H1 (cell line): ENCODE data around the gene LRRTM2. TPM values are rescaled to one million over a fixed set of nuclear protein-coding genes. Genes with fewer than 3 reads are reported as not detected.

Experiments used
- CTCF ChIA-PET: fragments of 300-600 bp; sonication (Branson Sonifier 250); formaldehyde crosslinking; loops from one replicate; lab custom pipeline; 2021; ENCODE audit not compliant: partially characterized antibody; lab: Charles Lee
- POLR2A ChIA-PET: fragments of 300-600 bp; sonication (Branson Sonifier 250); formaldehyde crosslinking; loops from one replicate; lab custom pipeline; 2021; ENCODE audit warnings: inconsistent platforms; ENCODE audit not compliant: partially characterized antibody; lab: Charles Lee
- DNase-seq, 2 experiments: peaks; one replicate each; pipeline versions ENCODE4 v3.0.0 to v3.0.0-alpha.2; 2010 to 2022; ENCODE audit warnings: low spot score in 2 of 2, low read depth in 1 of 2, mixed read lengths in 1 of 2
- FAIRE-seq: peaks from 2 replicates; lab custom pipeline; 2011; peaks lifted over from hg19 to GRCh38; lab: Jason Lieb, UNC
- H2AFZ ChIP-seq: 2 replicates; pipeline ENCODE4 v1.8.1; 2012; ENCODE audit warnings: low read length, inconsistent platforms
- H2AK5ac ChIP-seq: 2 replicates; pipeline ENCODE4 v1.6.1; 2013; ENCODE audit warnings: low read depth, low read length
- H2BK120ac ChIP-seq: replicated peaks from 2 replicates; pipeline ENCODE3; 2013; ENCODE audit warnings: low read depth, low read length, inconsistent platforms
- H2BK12ac ChIP-seq: 2 replicates; pipeline ENCODE4 v1.6.1; 2013; ENCODE audit warnings: low read depth, low read length
- H2BK15ac ChIP-seq: 2 replicates; pipeline ENCODE4 v1.6.1; 2013; ENCODE audit warnings: low read length
- H2BK20ac ChIP-seq: 2 replicates; pipeline ENCODE4 v1.6.1; 2013; ENCODE audit warnings: low read length
- H2BK5ac ChIP-seq: 2 replicates; pipeline ENCODE4 v1.6.1; 2013; ENCODE audit warnings: low read depth, low read length
- H3K14ac ChIP-seq: 2 replicates; pipeline ENCODE4 v1.6.1; 2013; ENCODE audit warnings: inconsistent platforms; ENCODE audit not compliant: insufficient read length
- H3K18ac ChIP-seq: 2 replicates; pipeline ENCODE4 v1.6.1; 2013; ENCODE audit warnings: low read length; ENCODE audit errors: extremely low read depth
- H3K23ac ChIP-seq: 2 replicates; pipeline ENCODE4 v1.6.1; 2013; ENCODE audit warnings: inconsistent platforms; ENCODE audit not compliant: insufficient read length
- H3K23me2 ChIP-seq: 2 replicates; pipeline ENCODE4 v1.6.1; 2013; ENCODE audit warnings: low read depth, low read length
- H3K27ac ChIP-seq: 2 replicates; pipeline ENCODE4 v1.6.1; 2011; ENCODE audit warnings: low read depth, low read length, inconsistent platforms
- H3K27me3 ChIP-seq, 4 experiments: replicated peaks in 1 of 4; 1 replicate in 1 of 4; 2 replicates in 3 of 4; pipeline versions ENCODE4 v1.6.1 to v1.8.1; 2011 to 2013; ENCODE audit warnings: low read length in 3 of 4, mild to moderate bottlenecking in 3 of 4, inconsistent platforms in 2 of 4, mixed read lengths in 2 of 4, moderate library complexity in 1 of 4; ENCODE audit not compliant: control insufficient read depth in 3 of 4, insufficient read depth in 3 of 4; ENCODE audit errors: extremely low read depth in 1 of 4
- H3K36me3 ChIP-seq, 4 experiments: 2 replicates each; pipeline versions ENCODE4 v1.6.1 to v1.8.1; 2011 to 2013; ENCODE audit warnings: mild to moderate bottlenecking in 4 of 4, low read length in 3 of 4, moderate library complexity in 2 of 4, control low read depth in 1 of 4, inconsistent platforms in 1 of 4; ENCODE audit not compliant: insufficient read depth in 4 of 4, control insufficient read depth in 2 of 4
- H3K4ac ChIP-seq: replicated peaks from 2 replicates; pipeline ENCODE3; 2013; ENCODE audit warnings: low read length, low read depth, mixed read lengths, inconsistent platforms; ENCODE audit not compliant: insufficient read length
- H3K4me1 ChIP-seq, 4 experiments: replicated peaks in 1 of 4; 1 replicate in 1 of 4; 2 replicates in 3 of 4; pipeline versions ENCODE4 v1.6.1 to v1.8.1; 2011 to 2013; ENCODE audit warnings: low read length in 3 of 4, inconsistent platforms in 2 of 4, mixed read lengths in 1 of 4; ENCODE audit not compliant: insufficient read depth in 4 of 4, control insufficient read depth in 3 of 4
- H3K4me2 ChIP-seq, 2 experiments: 2 replicates each; pipeline versions ENCODE4 v1.6.1 to v1.8.1; 2011 to 2013; ENCODE audit warnings: low read depth in 2 of 2, low read length in 2 of 2, control low read depth in 1 of 2, inconsistent platforms in 1 of 2, mild to moderate bottlenecking in 1 of 2; ENCODE audit not compliant: insufficient read depth in 1 of 2
- H3K4me3 ChIP-seq, 4 experiments: fragments of 200-600, 300-600 bp in 1 of 4; sonication (generic), shearing (Covaris generic), sonication (Bioruptor Twin) in 1 of 4; 2 replicates each; pipeline versions ENCODE4 v1.5.1 to v1.8.1; 2011 to 2016; ENCODE audit warnings: low read length in 4 of 4, low read depth in 3 of 4, control low read depth in 2 of 4, inconsistent platforms in 2 of 4, mild to moderate bottlenecking in 2 of 4, mixed read lengths in 1 of 4, moderate library complexity in 1 of 4; ENCODE audit not compliant: insufficient read depth in 2 of 4; ENCODE audit errors: extremely low read depth in 1 of 4
- H3K56ac ChIP-seq: replicated peaks from 2 replicates; pipeline ENCODE3; 2013; ENCODE audit warnings: low read depth, mild to moderate bottlenecking, mixed read lengths, low read length, inconsistent platforms; ENCODE audit not compliant: insufficient read length
- H3K79me1 ChIP-seq: 2 replicates; pipeline ENCODE4 v1.6.1; 2013; ENCODE audit warnings: low read depth, low read length, control low read depth
- H3K79me2 ChIP-seq, 2 experiments: 2 replicates each; pipeline versions ENCODE4 v1.6.1 to v1.8.1; 2012 to 2013; ENCODE audit warnings: low read length in 2 of 2, mild to moderate bottlenecking in 2 of 2, inconsistent platforms in 1 of 2; ENCODE audit not compliant: insufficient read depth in 2 of 2, control insufficient read depth in 1 of 2
- H3K9ac ChIP-seq, 4 experiments: replicated peaks in 1 of 4; 1 replicate in 1 of 4; 2 replicates in 3 of 4; pipeline versions ENCODE4 v1.6.1 to v1.8.1; 2011 to 2013; ENCODE audit warnings: low read depth in 3 of 4, low read length in 3 of 4, control low read depth in 2 of 4, mild to moderate bottlenecking in 2 of 4, moderate library complexity in 2 of 4, inconsistent platforms in 1 of 4; ENCODE audit errors: extremely low read depth in 1 of 4
- H3K9me3 ChIP-seq, 2 experiments: 2 replicates each; pipeline versions ENCODE4 v1.6.1 to v1.8.1; 2012 to 2013; ENCODE audit warnings: mild to moderate bottlenecking in 2 of 2, moderate library complexity in 2 of 2, control low read depth in 1 of 2, inconsistent platforms in 1 of 2, low read depth in 1 of 2, low read length in 1 of 2, mixed read lengths in 1 of 2; ENCODE audit not compliant: insufficient read depth in 2 of 2
- H4K20me1 ChIP-seq, 2 experiments: replicated peaks in 1 of 2; 2 replicates each; pipeline versions ENCODE3 to v1.8.1; 2011 to 2013; ENCODE audit warnings: inconsistent platforms in 2 of 2, low read length in 2 of 2, mild to moderate bottlenecking in 1 of 2; ENCODE audit not compliant: insufficient read depth in 2 of 2, control insufficient read depth in 1 of 2
- H4K5ac ChIP-seq: 2 replicates; pipeline ENCODE4 v1.6.1; 2013; ENCODE audit warnings: low read length, low read depth, mixed read lengths, inconsistent platforms; ENCODE audit not compliant: insufficient read length
- H4K8ac ChIP-seq: 2 replicates; pipeline ENCODE4 v1.8.0; 2013; ENCODE audit warnings: mild to moderate bottlenecking, moderate library complexity, low read length, inconsistent platforms; ENCODE audit not compliant: insufficient read depth; ENCODE audit errors: extremely low read depth
- H4K91ac ChIP-seq: replicated peaks from 2 replicates; pipeline ENCODE3; 2013; ENCODE audit warnings: low read length, mixed read lengths, inconsistent platforms; ENCODE audit not compliant: insufficient read length
- BRCA1 ChIP-seq: IDR thresholded peaks from 2 replicates; pipeline ENCODE4 v1.6.1; 2012; ENCODE audit warnings: low read depth, low read length, improper control_type of control experiment
- E2F6 ChIP-seq: IDR thresholded peaks from 2 replicates; pipeline ENCODE4 v1.6.1; 2012; ENCODE audit warnings: inconsistent platforms
- GABPA ChIP-seq: IDR thresholded peaks from 2 replicates; pipeline ENCODE4 v1.6.1; 2011; ENCODE audit warnings: mild to moderate bottlenecking, low read length, moderate library complexity, borderline replicate concordance; ENCODE audit not compliant: insufficient read depth
- JUND ChIP-seq: IDR thresholded peaks from 2 replicates; pipeline ENCODE4 v1.6.1; 2011; ENCODE audit warnings: mild to moderate bottlenecking, improper control_type of control experiment, low read length
- MAX ChIP-seq: IDR thresholded peaks from 2 replicates; pipeline ENCODE4 v1.6.1; 2012; ENCODE audit warnings: inconsistent platforms
- RFX5 ChIP-seq: IDR thresholded peaks from 2 replicates; pipeline ENCODE4 v1.6.1; 2011; ENCODE audit warnings: low read depth, low read length, improper control_type of control experiment, borderline replicate concordance
- SIX5 ChIP-seq: IDR thresholded peaks from 2 replicates; pipeline ENCODE4 v1.6.1; 2011; ENCODE audit warnings: mild to moderate bottlenecking, low read depth, low read length
- USF2 ChIP-seq: IDR thresholded peaks from 2 replicates; pipeline ENCODE4 v1.6.1; 2011; ENCODE audit warnings: low read length, improper control_type of control experiment
- WGBS, 2 experiments: shearing (Covaris generic) in 1 of 2; methylation state at CpG; one replicate each; pipeline versions ENCODE4 v1.1.6 to v1.1.7; 2013 to 2015; ENCODE audit warnings: low lambda C conversion rate in 2 of 2, mixed read lengths in 2 of 2, inconsistent platforms in 1 of 2, low coverage in 1 of 2, missing lambda C conversion rate in 1 of 2; ENCODE audit not compliant: insufficient replicate concordance in 2 of 2, insufficient coverage in 1 of 2, insufficient read length in 1 of 2; ENCODE audit errors: extremely low coverage in 1 of 2, missing lambda C conversion rate in 1 of 2; 5-methylcytosine and 5-hydroxymethylcytosine counted together
- polyA plus RNA-seq, 7 experiments: library from polyadenylated mRNA; depleted of rRNA in 3 of 7; stranded (reverse) in 5 of 7; unstranded in 2 of 7; fragments of >200 nt in 5 of 7; fragments of 200-250 nt in 2 of 7; gene quantifications; 1 replicate in 5 of 7; 2 replicates in 1 of 7; 4 replicates in 1 of 7; pipeline versions ENCODE4 v1.2.1 to v1.2.3, GENCODE V29; 2011 to 2013; ENCODE audit warnings: missing spikeins in 2 of 7, mixed read lengths in 2 of 7
- total RNA-seq: library from RNA; stranded (reverse); fragmentation: NEBNext Ultra II Directional; extraction: Animal tissue kit (Norgen Biotek cat#: 25700); gene quantifications from 2 replicates; pipeline ENCODE4 v1.2.1, GENCODE V29; 2021

LRRTM2 gene
- total and polyA plus RNA-seq, 2 of the 8 experiments (the other 6 are each of a cell fraction or from before 2014, with no cell fraction given) = not detected

- Histone ChIP-seq H2BK20ac (no peak overlapping the region), H3K9me3 (no peaks in the 10 kb centered on the region), H3K56ac (no peak overlapping the region), H2BK15ac (no peak overlapping the region), H3K27ac (no peak overlapping the region), H3K9ac (no peak overlapping the region), H3K4ac (no peak overlapping the region), H3K23ac (no peak overlapping the region), H4K5ac (no peak overlapping the region), H2AFZ (no peak overlapping the region), H3K4me3 (no peak overlapping the region), H3K27me3 (no peaks in the 10 kb centered on the region), H3K79me2 (no peaks in the 10 kb centered on the region), H3K4me1 (peaks cover 0 to 6% (median 0%) of the 10 kb centered on the region in 4 experiments; a peak in 2 of 7 replicates), H2AK5ac (no peak overlapping the region), H3K18ac (no peak overlapping the region), H4K91ac (no peak overlapping the region), H2BK12ac (no peak overlapping the region), H4K20me1 (no peaks in the 10 kb centered on the region), H3K4me2 (no peak overlapping the region), H3K36me3 (peaks cover 6 to 26% (median 15%) of the 10 kb centered on the region in 4 experiments; a peak in 6 of 8 replicates), H3K79me1 (peaks cover 2% of the 10 kb centered on the region; the same call in 1 of the 2 replicates), H2BK5ac (no peak overlapping the region), H3K14ac (no peak overlapping the region), H4K8ac (no peak overlapping the region), H3K23me2 (no peaks in the 10 kb centered on the region), H2BK120ac (no peak overlapping the region)
- DNase-seq (no peak), FAIRE-seq (no peak)
- ChIA-PET CTCF (interaction anchor here (1.2 to 1.4 kb wide), 2 partner anchors 61 to 75 kb away, joined by 4 to 7 read pairs; no protein-coding TSS in a partner anchor), POLR2A (no interaction called here)
- WGBS, 2 experiments = 86% methylated on average over 6 of the region's 6 CpGs; no CpG with 5 or more reads in 1 of the 2 experiments
- no peak for TF ChIP-seq JUND
- TF ChIP-seq RFX5 = no peak
- TF ChIP-seq BRCA1 = no peak
- no peak for TF ChIP-seq MAX
- TF ChIP-seq SIX5 = no peak
- TF ChIP-seq GABPA = no peak
- no peak for TF ChIP-seq USF2
- TF ChIP-seq E2F6 = no peak
Measured at GRCh38 chr5:138900281-138900965, 25.3 kb upstream of the LRRTM2 start.
